Activated CD4-positive, alpha-beta T cell treated with anti-CD3 and anti-CD28 coated beads, Interleukin-2, amount 10 ng/mL, durations not matched to agents 24 days and 14 days (primary cell): Measurements from ENCODE around the gene PTPRQ. TPM values are rescaled to one million over a fixed set of nuclear protein-coding genes. Genes with fewer than 3 reads are reported as not detected.

Experiments
- DNase-seq: peaks from one replicate; pipeline ENCODE4 v3.0.0; 2022
- H3K27ac Mint-ChIP-seq: one replicate; pipeline ENCODE4 v1.8.0; 2022; ENCODE audit warnings: mild to moderate bottlenecking, mixed read lengths
- H3K27me3 Mint-ChIP-seq: one replicate; pipeline ENCODE4 v1.8.0; 2022; ENCODE audit warnings: mixed read lengths
- H3K36me3 Mint-ChIP-seq: one replicate; pipeline ENCODE4 v1.8.0; 2022; ENCODE audit warnings: low read depth, mild to moderate bottlenecking, mixed read lengths
- H3K4me1 Mint-ChIP-seq: one replicate; pipeline ENCODE4 v1.8.0; 2021; ENCODE audit warnings: mixed read lengths
- H3K4me3 Mint-ChIP-seq: one replicate; pipeline ENCODE4 v1.8.0; 2022; ENCODE audit warnings: mild to moderate bottlenecking, moderate library complexity, mixed read lengths
- H3K9me3 Mint-ChIP-seq: one replicate; pipeline ENCODE4 v1.8.0; 2021; ENCODE audit warnings: mixed read lengths
- intact Hi-C: fragments of 100-400 bp; cut with micrococcal nuclease; formaldehyde crosslinking; loops from one replicate; pipeline ENCODE4 v1.15.1; 2023
- total RNA-seq: library from RNA; stranded (reverse); gene quantifications from 2 replicates; pipeline ENCODE4 v1.2.3, GENCODE V29; 2022

PTPRQ gene
- total RNA-seq, 1 donor from 2014 or later = not detected

GRCh38 chr12:80698847-80699542 lies 255.0 kb downstream of the PTPRQ start:
- DNase-seq = no peak
- H3K4me1 Mint-ChIP-seq = no peaks in the 10 kb centered on the region
- no peaks in the 10 kb centered on the region for H3K9me3 Mint-ChIP-seq
- intact Hi-C loops = no loop called here
- H3K4me3 Mint-ChIP-seq = no peak overlapping the region
- H3K27me3 Mint-ChIP-seq = no peaks in the 10 kb centered on the region
- no peak overlapping the region for H3K27ac Mint-ChIP-seq
- no peaks in the 10 kb centered on the region for H3K36me3 Mint-ChIP-seq

- H3K27ac Mint-ChIP-seq = no peak overlapping the region
- H3K9me3 Mint-ChIP-seq = no peaks in the 10 kb centered on the region
- no peak for DNase-seq
- H3K4me3 Mint-ChIP-seq = no peak overlapping the region
- H3K36me3 Mint-ChIP-seq = no peaks in the 10 kb centered on the region
- intact Hi-C loops = no loop called here
- H3K4me1 Mint-ChIP-seq = no peaks in the 10 kb centered on the region
- no peaks in the 10 kb centered on the region for H3K27me3 Mint-ChIP-seq
Measured at GRCh38 chr12:80700327-80700726, 256.3 kb downstream of the PTPRQ start.

- Mint-ChIP-seq H3K9me3 (no peaks in the 10 kb centered on the region), H3K4me3 (no peak overlapping the region)
- intact Hi-C loops = no loop called here
Measured at GRCh38 chr12:80701388-80701787, 257.4 kb downstream of the PTPRQ start.

GRCh38 chr12:80702889-80703805 lies 259.1 kb downstream of the PTPRQ start:
- Mint-ChIP-seq H3K27ac (no peak overlapping the region), H3K4me1 (no peaks in the 10 kb centered on the region), H3K36me3 (no peaks in the 10 kb centered on the region), H3K4me3 (no peak overlapping the region), H3K9me3 (no peaks in the 10 kb centered on the region), H3K27me3 (peaks cover 12% of the 10 kb centered on the region)
- intact Hi-C loops = no loop called here
- DNase-seq = no peak

More at GRCh38 chr12:80701388-80701787, 257.4 kb downstream of the PTPRQ start:
- Mint-ChIP-seq H3K27ac (no peak overlapping the region), H3K36me3 (no peaks in the 10 kb centered on the region), H3K4me1 (no peaks in the 10 kb centered on the region), H3K27me3 (no peaks in the 10 kb centered on the region)
- no peak for DNase-seq

GRCh38 chr12:80704420-80704819 lies 260.4 kb downstream of the PTPRQ start:
- DNase-seq = no peak
- no peaks in the 10 kb centered on the region for H3K9me3 Mint-ChIP-seq
- H3K4me3 Mint-ChIP-seq = no peak overlapping the region
- H3K36me3 Mint-ChIP-seq = no peaks in the 10 kb centered on the region
- no peaks in the 10 kb centered on the region for H3K4me1 Mint-ChIP-seq
- no peak overlapping the region for H3K27ac Mint-ChIP-seq
- peaks cover 21% of the 10 kb centered on the region for H3K27me3 Mint-ChIP-seq
- intact Hi-C loops = no loop called here

GRCh38 chr12:80707126-80707829 lies 263.2 kb downstream of the PTPRQ start, which contains the start of gene MYF6:
Gene MYF6 (plus strand): TSS chr12:80707634. CDS start chr12:80707720, 86 bp downstream.
- no peaks in the 10 kb centered on the region for H3K36me3 Mint-ChIP-seq
- no peaks in the 10 kb centered on the region for H3K9me3 Mint-ChIP-seq
- no peak for DNase-seq
- H3K27ac Mint-ChIP-seq = no peak within 1 kb of the TSS
- H3K4me1 Mint-ChIP-seq = peaks cover 1% of the 10 kb centered on the region
- H3K27me3 Mint-ChIP-seq = peaks cover 34% of the 10 kb centered on the region
- H3K4me3 Mint-ChIP-seq = no peak within 1 kb of the TSS
- intact Hi-C loops = no loop called here

- DNase-seq = no peak
- intact Hi-C loops = no loop called here
- Mint-ChIP-seq H3K27me3 (peaks cover 34% of the 10 kb centered on the region), H3K4me1 (peaks cover 1% of the 10 kb centered on the region), H3K4me3 (no peak overlapping the region), H3K36me3 (no peaks in the 10 kb centered on the region), H3K27ac (no peak overlapping the region), H3K9me3 (no peaks in the 10 kb centered on the region)
Measured at GRCh38 chr12:80707830-80708258, 263.8 kb downstream of the PTPRQ start.

GRCh38 chr12:80708259-80708974 lies 264.4 kb downstream of the PTPRQ start:
- intact Hi-C loops = no loop called here
- H3K9me3 Mint-ChIP-seq = no peaks in the 10 kb centered on the region
- peaks cover 1% of the 10 kb centered on the region for H3K4me1 Mint-ChIP-seq
- no peaks in the 10 kb centered on the region for H3K36me3 Mint-ChIP-seq
- no peak overlapping the region for H3K4me3 Mint-ChIP-seq
- no peak for DNase-seq
- H3K27me3 Mint-ChIP-seq = peaks cover 36% of the 10 kb centered on the region
- no peak overlapping the region for H3K27ac Mint-ChIP-seq

GRCh38 chr12:80708975-80709328 lies 264.9 kb downstream of the PTPRQ start:
- Mint-ChIP-seq H3K27ac (no peak overlapping the region), H3K4me1 (peaks cover 1% of the 10 kb centered on the region), H3K27me3 (peaks cover 41% of the 10 kb centered on the region), H3K36me3 (no peaks in the 10 kb centered on the region), H3K9me3 (no peaks in the 10 kb centered on the region), H3K4me3 (no peak overlapping the region)
- DNase-seq = no peak
- intact Hi-C loops = no loop called here

- Mint-ChIP-seq H3K9me3 (peaks cover 3% of the 10 kb centered on the region), H3K4me1 (peaks cover 1% of the 10 kb centered on the region), H3K27me3 (peaks cover 52% of the 10 kb centered on the region), H3K4me3 (no peak overlapping the region), H3K36me3 (no peaks in the 10 kb centered on the region), H3K27ac (no peak overlapping the region)
- intact Hi-C loops = no loop called here
- no peak for DNase-seq
Measured at GRCh38 chr12:80709811-80710726, 266.0 kb downstream of the PTPRQ start.

GRCh38 chr12:80710727-80711449 lies 266.9 kb downstream of the PTPRQ start:
- peaks cover 58% of the 10 kb centered on the region for H3K27me3 Mint-ChIP-seq
- H3K9me3 Mint-ChIP-seq = peaks cover 3% of the 10 kb centered on the region
- no peak overlapping the region for H3K4me3 Mint-ChIP-seq
- no peak for DNase-seq
- no peaks in the 10 kb centered on the region for H3K36me3 Mint-ChIP-seq
- intact Hi-C loops = no loop called here
- peaks cover 1% of the 10 kb centered on the region for H3K4me1 Mint-ChIP-seq
- H3K27ac Mint-ChIP-seq = no peak overlapping the region

GRCh38 chr12:80711866-80712265 lies 267.8 kb downstream of the PTPRQ start:
- intact Hi-C loops = no loop called here
- peaks cover 1% of the 10 kb centered on the region for H3K4me1 Mint-ChIP-seq

More at GRCh38 chr12:80711866-80712265, 267.8 kb downstream of the PTPRQ start:
- Mint-ChIP-seq H3K27ac (no peak overlapping the region), H3K36me3 (no peaks in the 10 kb centered on the region), H3K9me3 (peaks cover 3% of the 10 kb centered on the region), H3K27me3 (peaks cover 64% of the 10 kb centered on the region), H3K4me3 (no peak overlapping the region)
- DNase-seq = no peak
